SU-DHL-6 (cell line): ENCODE data around the gene EPHB2.

Experiments used
- H2AFZ ChIP-seq: fragments of 200-600 bp; sonication (generic); 2 replicates; pipeline ENCODE4 v1.6.1; 2014; ENCODE audit warnings: low read depth, mild to moderate bottlenecking, moderate library complexity, mixed read lengths, antibody characterized with exemption, low read length; ENCODE audit not compliant: severe bottlenecking
- H3F3A ChIP-seq: fragments of 200-600 bp; shearing (Covaris generic); 2 replicates; pipeline ENCODE4 v1.6.0; 2016; ENCODE audit warnings: antibody characterized with exemption, mild to moderate bottlenecking; ENCODE audit not compliant: insufficient read depth
- H3K27ac ChIP-seq: fragments of 200-600 bp; sonication (generic); 2 replicates; pipeline ENCODE4 v1.5.1; 2016; ENCODE audit warnings: low read depth, mild to moderate bottlenecking, low read length, moderate library complexity, mixed read lengths
- H3K27me3 ChIP-seq: fragments of 200-600 bp; sonication (generic), shearing (Covaris generic); 2 replicates; pipeline ENCODE4 v1.6.0; 2014; ENCODE audit warnings: mild to moderate bottlenecking, low read length
- H3K36me3 ChIP-seq: fragments of 200-600 bp; sonication (generic); 2 replicates; pipeline ENCODE4 v1.6.1; 2014; ENCODE audit warnings: mild to moderate bottlenecking, low read length, mixed read lengths
- H3K4me2 ChIP-seq: fragments of 300-600, 200-600 bp; shearing (Covaris generic), sonication (generic); 2 replicates; pipeline ENCODE4 v1.6.0; 2014; ENCODE audit warnings: low read length, low read depth, mild to moderate bottlenecking; ENCODE audit not compliant: poor library complexity, severe bottlenecking
- H3K4me3 ChIP-seq: fragments of 200-600 bp; sonication (generic); 2 replicates; pipeline ENCODE4 v1.5.1; 2014; ENCODE audit warnings: antibody characterized with exemption, low read length, mild to moderate bottlenecking, mixed read lengths; ENCODE audit not compliant: insufficient read depth, poor library complexity, severe bottlenecking
- H3K79me2 ChIP-seq: fragments of 200-600 bp; sonication (generic); 2 replicates; pipeline ENCODE4 v1.6.1; 2014; ENCODE audit warnings: mild to moderate bottlenecking, low read length, moderate library complexity; ENCODE audit not compliant: insufficient read depth
- H3K9ac ChIP-seq: fragments of 200-600 bp; sonication (generic); 2 replicates; pipeline ENCODE4 v1.7.0; 2014; ENCODE audit warnings: mild to moderate bottlenecking, low read length
- H3K9me2 ChIP-seq: fragments of 200-600 bp; sonication (generic); replicated peaks from 2 replicates; pipeline ENCODE4 v1.6.1; 2014; ENCODE audit warnings: low read length; ENCODE audit not compliant: insufficient read depth
- H3K9me3 ChIP-seq: fragments of 200-600 bp; sonication (generic); 2 replicates; pipeline ENCODE4 v1.6.1; 2014; ENCODE audit warnings: low read length, mixed read lengths; ENCODE audit not compliant: insufficient read depth
- H4K20me1 ChIP-seq: fragments of 200-600 bp; sonication (generic); 2 replicates; pipeline ENCODE4 v1.6.1; 2014; ENCODE audit warnings: low read depth, mild to moderate bottlenecking, antibody characterized with exemption, low read length, moderate library complexity, mixed read lengths
- CTCF ChIP-seq: fragments of 200-600 bp; sonication (generic); IDR thresholded peaks from one replicate; pipeline ENCODE4 v1.5.1; 2017; ENCODE audit warnings: antibody characterized with exemption, mild to moderate bottlenecking, low read length, moderate library complexity; ENCODE audit not compliant: insufficient read depth, poor library complexity, severe bottlenecking
- EZH2phosphoT487 ChIP-seq: fragments of 200-600 bp; sonication (generic), shearing (Covaris generic); conservative IDR thresholded peaks from 2 replicates; pipeline ENCODE4 v1.6.1; 2018; ENCODE audit warnings: mild to moderate bottlenecking, antibody characterized with exemption, low read length, moderate library complexity, mixed read lengths

The EPHB2 gene

GRCh38 chr1:22920734-22921451 is 210.3 kb downstream of the EPHB2 start:
- no peaks in the 10 kb centered on the region for H3K79me2 ChIP-seq
- TF ChIP-seq EZH2phosphoT487 (no peak), CTCF (no peak)
- no peak overlapping the region for H2AFZ ChIP-seq
- H3K36me3 ChIP-seq = no peaks in the 10 kb centered on the region
- no peak overlapping the region for H3K4me3 ChIP-seq
- no peaks in the 10 kb centered on the region for H3K9me2 ChIP-seq
- no peaks in the 10 kb centered on the region for H3K27me3 ChIP-seq
- H3K27ac ChIP-seq = no peak overlapping the region
- no peak overlapping the region for H3K4me2 ChIP-seq
- no peaks in the 10 kb centered on the region for H4K20me1 ChIP-seq
- H3F3A ChIP-seq = no peaks in the 10 kb centered on the region
- H3K9ac ChIP-seq = no peak overlapping the region
- no peaks in the 10 kb centered on the region for H3K9me3 ChIP-seq

- Histone ChIP-seq H3K9me2 (no peaks in the 10 kb centered on the region), H3K9me3 (no peaks in the 10 kb centered on the region), H3K4me2 (no peak overlapping the region), H3K27ac (no peak overlapping the region), H2AFZ (no peak overlapping the region), H3K4me3 (no peak overlapping the region), H4K20me1 (no peaks in the 10 kb centered on the region), H3K27me3 (no peaks in the 10 kb centered on the region), H3K36me3 (no peaks in the 10 kb centered on the region), H3F3A (no peaks in the 10 kb centered on the region), H3K9ac (no peak overlapping the region), H3K79me2 (no peaks in the 10 kb centered on the region)
- TF ChIP-seq EZH2phosphoT487 (no peak), CTCF (no peak)
These were observed 210.9 kb downstream of the EPHB2 start for GRCh38 chr1:22921452-22922126.

DNA sequence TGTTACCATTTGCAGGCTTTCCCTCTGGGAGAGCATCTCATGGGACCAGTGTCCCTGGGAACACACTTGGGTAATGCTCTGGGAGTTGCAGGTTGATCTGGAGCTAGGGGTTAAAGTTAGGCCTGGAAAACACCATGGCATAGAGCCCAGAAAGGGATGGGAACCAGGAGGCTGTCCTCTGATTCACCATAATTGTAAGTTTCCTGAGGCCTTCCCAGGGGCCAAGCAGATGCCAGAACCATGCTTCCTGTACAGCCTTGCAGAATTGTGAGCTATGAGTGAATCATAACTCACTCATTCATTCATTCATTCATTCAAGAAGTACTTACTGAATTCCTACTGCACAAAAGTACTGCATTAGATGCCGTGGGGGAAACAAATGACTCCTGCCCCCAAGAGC is 212.0 kb downstream of the EPHB2 start:
- Histone ChIP-seq H3F3A (no peaks in the 10 kb centered on the region), H3K79me2 (no peaks in the 10 kb centered on the region), H3K9me3 (no peaks in the 10 kb centered on the region), H4K20me1 (no peaks in the 10 kb centered on the region), H3K27ac (no peak overlapping the region), H3K27me3 (no peaks in the 10 kb centered on the region), H3K4me3 (no peak overlapping the region), H3K36me3 (no peaks in the 10 kb centered on the region), H3K9me2 (no peaks in the 10 kb centered on the region), H2AFZ (no peak overlapping the region), H3K4me2 (no peak overlapping the region), H3K9ac (no peak overlapping the region)
- TF ChIP-seq CTCF = no peak
- no peak for TF ChIP-seq EZH2phosphoT487
